ENCODE results near the gene SIRPB2.

GRCh38 chr20:1474325-1474724 is 16.9 kb downstream of the SIRPB2 start:
- TF ChIP-seq CTCF (IDR thresholded peaks at IDR 0.05) = no peak
- TF ChIP-seq EP300 (IDR thresholded peaks at IDR 0.05) = no peak
